ENCODE data around the gene SMYD3.
A peak's percentile ranks its signal among the peaks of the same experiment; 100 is the strongest.

SMYD3 gene

DNA sequence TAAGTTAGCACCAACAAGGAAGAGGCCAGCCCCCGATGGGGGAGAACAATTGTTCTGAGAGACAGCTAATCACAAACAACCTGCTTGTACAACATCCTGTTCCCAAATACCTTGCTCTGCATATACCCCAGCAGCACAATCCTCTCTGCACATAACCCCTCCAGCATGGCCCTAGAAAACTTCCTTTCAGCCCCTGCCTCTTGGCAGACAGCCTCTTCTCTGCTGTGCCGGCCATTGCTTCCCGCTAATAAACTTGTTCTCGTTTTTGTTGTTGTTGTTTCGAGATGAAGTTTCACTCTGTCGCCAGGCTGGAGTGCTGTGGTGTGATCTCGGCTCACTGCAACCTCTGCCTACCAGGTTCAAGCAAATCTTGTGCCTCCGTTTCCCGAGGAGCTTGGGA is 392.7 kb downstream of the SMYD3 start:
- Mint-ChIP-seq H3K36me3 (peaks cover 21% of the 10 kb centered on the region), H3K4me1 (peaks cover 7% of the 10 kb centered on the region), H3K27me3 (no peaks in the 10 kb centered on the region), H3K4me3 (no peak overlapping the region), H3K27ac (no peak overlapping the region), H3K9me3 (peaks cover 4% of the 10 kb centered on the region)
- DNase-seq (ENCODE audit: low spot score in 2 of 2) (no peak), ATAC-seq (ENCODE audit: low read depth) (no peak)

GRCh38 chr1:246113555-246114095 is 393.5 kb downstream of the SMYD3 start:
- ATAC-seq (ENCODE audit: low read depth) (no peak), DNase-seq (ENCODE audit: low spot score in 2 of 2) (no peak)
- H3K27ac Mint-ChIP-seq = no peak overlapping the region
- H3K9me3 Mint-ChIP-seq = peaks cover 4% of the 10 kb centered on the region
- no peak overlapping the region for H3K4me3 Mint-ChIP-seq
- H3K4me1 Mint-ChIP-seq = peaks cover 7% of the 10 kb centered on the region
- H3K27me3 Mint-ChIP-seq = no peaks in the 10 kb centered on the region
- peaks cover 23% of the 10 kb centered on the region for H3K36me3 Mint-ChIP-seq

DNA sequence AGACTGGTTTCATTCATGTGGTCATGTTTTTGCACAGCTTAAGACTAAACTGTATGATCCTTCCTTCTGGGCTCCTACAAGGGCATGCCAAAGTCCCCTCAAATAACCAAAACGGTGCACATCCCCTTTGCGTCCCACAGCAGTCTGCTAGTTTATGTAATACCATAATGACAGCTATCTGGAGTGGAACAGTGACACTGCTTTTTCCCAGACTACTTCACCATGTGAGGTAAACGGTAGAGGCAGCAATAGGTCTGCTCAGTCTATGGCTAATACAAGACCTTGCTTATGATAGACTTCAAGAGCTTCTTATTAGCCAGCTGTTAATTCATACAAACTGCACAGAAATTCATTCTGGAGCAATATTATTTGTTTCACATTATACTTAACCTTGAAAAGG is 395.5 kb downstream of the SMYD3 start:
- DNase-seq (ENCODE audit: low spot score in 2 of 2) (no peak), ATAC-seq (ENCODE audit: low read depth) (no peak)
- H3K4me3 Mint-ChIP-seq = no peak overlapping the region
- no peak overlapping the region for H3K27ac Mint-ChIP-seq
- H3K4me1 Mint-ChIP-seq = peaks cover 4% of the 10 kb centered on the region
- peaks cover 27% of the 10 kb centered on the region for H3K36me3 Mint-ChIP-seq
- H3K9me3 Mint-ChIP-seq = peaks cover 4% of the 10 kb centered on the region
- H3K27me3 Mint-ChIP-seq = no peaks in the 10 kb centered on the region

DNA sequence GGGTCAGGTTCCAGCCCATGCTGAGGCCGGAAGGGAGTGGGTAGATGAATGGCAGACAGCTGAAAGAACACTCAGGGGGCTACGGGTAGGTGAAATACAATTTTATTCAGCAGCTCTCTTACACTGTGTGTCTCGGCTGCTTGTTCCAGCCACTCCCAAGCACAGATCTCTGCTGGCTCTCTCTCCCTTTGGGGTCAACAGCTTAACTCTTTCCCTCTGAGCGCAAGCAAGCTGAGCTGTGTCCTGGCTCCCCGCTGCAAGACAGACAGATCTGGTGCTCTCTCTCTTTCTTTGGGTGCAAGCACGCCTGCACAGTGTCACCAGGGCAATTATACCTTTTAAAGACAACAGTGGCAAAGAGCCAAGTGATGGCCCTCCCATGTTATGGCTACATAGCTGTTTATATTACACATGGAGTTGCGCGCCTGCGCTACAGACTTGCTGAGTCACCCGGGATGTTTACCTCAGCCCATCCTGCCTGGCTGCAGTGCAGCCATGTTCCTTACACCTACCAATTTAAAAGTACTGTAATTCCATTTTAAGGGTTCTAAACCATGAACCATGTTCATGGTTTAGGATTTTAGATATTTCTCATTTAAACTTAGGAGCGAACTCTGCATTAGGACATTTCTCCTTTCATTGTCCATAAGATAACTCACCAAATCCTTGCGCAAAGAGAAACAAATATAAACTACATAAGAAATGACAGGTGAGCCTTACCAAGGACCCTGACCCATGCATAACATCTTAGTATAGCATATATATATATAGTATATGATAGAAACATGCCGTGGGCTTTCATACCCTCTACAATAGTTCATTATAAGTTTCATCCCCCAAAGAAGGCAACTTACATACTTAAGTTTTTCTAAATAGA is 396.5 kb downstream of the SMYD3 start:
- Mint-ChIP-seq H3K9me3 (peaks cover 4% of the 10 kb centered on the region), H3K27me3 (no peaks in the 10 kb centered on the region), H3K4me1 (no peaks in the 10 kb centered on the region), H3K27ac (no peak overlapping the region), H3K36me3 (peaks cover 25% of the 10 kb centered on the region), H3K4me3 (no peak overlapping the region)
- ATAC-seq (ENCODE audit: low read depth) (no peak), DNase-seq (ENCODE audit: low spot score in 2 of 2) (no peak)

DNA sequence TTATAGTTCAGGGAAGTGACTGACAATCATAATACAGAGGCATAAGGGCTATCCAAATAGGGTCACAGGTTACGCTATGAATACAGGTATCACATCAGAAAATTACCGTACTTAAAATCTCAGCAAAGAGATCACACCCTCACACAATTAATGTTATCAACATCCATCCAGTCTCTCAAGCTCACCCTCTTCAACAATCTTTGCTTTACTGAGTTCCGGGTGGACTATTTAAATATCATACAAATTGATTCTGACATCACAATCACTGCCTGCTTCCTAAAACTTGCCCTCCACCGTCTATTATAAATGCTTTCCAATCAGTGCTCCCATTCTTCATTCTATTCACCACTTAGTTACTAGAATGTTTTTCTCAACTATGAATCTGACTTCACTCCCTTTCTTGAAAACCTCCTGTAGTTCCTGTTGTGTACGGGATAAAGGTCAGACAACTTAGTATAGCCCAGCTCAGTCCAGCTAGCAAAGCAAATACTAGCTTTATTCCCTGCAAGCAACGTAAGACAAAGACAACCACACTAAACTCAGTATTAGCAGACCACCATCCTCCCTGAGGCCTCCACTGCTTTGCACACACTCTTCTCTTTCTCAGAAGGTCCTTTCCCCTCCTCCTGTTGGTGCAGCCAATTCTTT is 398.7 kb downstream of the SMYD3 start:
- ATAC-seq (ENCODE audit: low read depth) = no peak
- Mint-ChIP-seq H3K4me3 (no peak overlapping the region), H3K9me3 (peaks cover 4% of the 10 kb centered on the region), H3K4me1 (no peaks in the 10 kb centered on the region), H3K27me3 (no peaks in the 10 kb centered on the region), H3K36me3 (peaks cover 20% of the 10 kb centered on the region), H3K27ac (no peak overlapping the region)
- no peak for DNase-seq (ENCODE audit: low spot score in 2 of 2)

- Mint-ChIP-seq H3K27ac (no peak overlapping the region), H3K9me3 (peaks cover 4% of the 10 kb centered on the region), H3K4me1 (no peaks in the 10 kb centered on the region), H3K27me3 (no peaks in the 10 kb centered on the region), H3K4me3 (no peak overlapping the region), H3K36me3 (peaks cover 20% of the 10 kb centered on the region)
- no peak for DNase-seq (ENCODE audit: low spot score in 2 of 2)
- ATAC-seq (ENCODE audit: low read depth) = no peak
Measured at GRCh38 chr1:246107516-246108277, 399.4 kb downstream of the SMYD3 start.

GRCh38 chr1:246106342-246106763 is 400.7 kb downstream of the SMYD3 start:
- Mint-ChIP-seq H3K9me3 (peaks cover under 1% of the 10 kb centered on the region), H3K4me3 (no peak overlapping the region), H3K27ac (no peak overlapping the region), H3K4me1 (no peaks in the 10 kb centered on the region), H3K36me3 (peaks cover 21% of the 10 kb centered on the region), H3K27me3 (no peaks in the 10 kb centered on the region)
- DNase-seq (ENCODE audit: low spot score in 2 of 2) = no peak
- ATAC-seq (ENCODE audit: low read depth) = peak; percentile 35

DNA sequence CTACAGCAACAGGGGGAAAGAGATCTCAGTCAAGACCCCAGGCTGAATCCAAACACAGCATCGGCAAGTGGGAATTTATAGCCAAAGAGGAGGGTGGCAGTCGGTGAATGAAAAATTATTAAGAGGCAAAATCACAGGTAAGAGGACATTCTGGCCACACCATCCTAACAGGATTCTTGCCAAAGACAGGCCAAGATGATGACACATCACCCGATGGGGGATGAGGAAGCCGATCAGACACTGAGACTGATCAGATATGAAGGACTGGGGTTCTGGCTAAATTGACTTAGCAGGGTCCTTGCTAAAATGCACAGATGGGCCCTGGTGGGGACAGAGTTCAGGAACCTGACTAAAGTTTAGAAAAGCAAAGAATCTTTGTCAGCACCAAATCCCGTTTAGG is 402.2 kb downstream of the SMYD3 start:
- ATAC-seq (ENCODE audit: low read depth) (no peak), DNase-seq (ENCODE audit: low spot score in 2 of 2) (no peak)
- no peaks in the 10 kb centered on the region for H3K9me3 Mint-ChIP-seq
- H3K27me3 Mint-ChIP-seq = no peaks in the 10 kb centered on the region
- no peak overlapping the region for H3K27ac Mint-ChIP-seq
- H3K4me3 Mint-ChIP-seq = no peak overlapping the region
- no peaks in the 10 kb centered on the region for H3K4me1 Mint-ChIP-seq
- peaks cover 18% of the 10 kb centered on the region for H3K36me3 Mint-ChIP-seq

- peaks cover 19% of the 10 kb centered on the region for H3K36me3 Mint-ChIP-seq
Measured at GRCh38 chr1:246099570-246099969, 407.5 kb downstream of the SMYD3 start.

GRCh38 chr1:246096356-246096755 is 410.7 kb downstream of the SMYD3 start:
- no peak for DNase-seq (ENCODE audit: low spot score in 2 of 2)
- no peak overlapping the region for H3K27ac Mint-ChIP-seq
- no peaks in the 10 kb centered on the region for H3K27me3 Mint-ChIP-seq
- H3K36me3 Mint-ChIP-seq = peaks cover 20% of the 10 kb centered on the region
- peaks cover 3% of the 10 kb centered on the region for H3K9me3 Mint-ChIP-seq
- no peaks in the 10 kb centered on the region for H3K4me1 Mint-ChIP-seq
- no peak for ATAC-seq (ENCODE audit: low read depth)
- no peak overlapping the region for H3K4me3 Mint-ChIP-seq

More at GRCh38 chr1:246099570-246099969, 407.5 kb downstream of the SMYD3 start:
- ATAC-seq (ENCODE audit: low read depth) = no peak
- Mint-ChIP-seq H3K4me1 (no peaks in the 10 kb centered on the region), H3K27me3 (no peaks in the 10 kb centered on the region), H3K9me3 (no peaks in the 10 kb centered on the region), H3K4me3 (no peak overlapping the region), H3K27ac (no peak overlapping the region)
- DNase-seq (ENCODE audit: low spot score in 2 of 2) = no peak

GRCh38 chr1:246095443-246095842 is 411.6 kb downstream of the SMYD3 start:
- no peak for ATAC-seq (ENCODE audit: low read depth)
- Mint-ChIP-seq H3K9me3 (peaks cover 3% of the 10 kb centered on the region), H3K4me3 (no peak overlapping the region), H3K36me3 (peaks cover 24% of the 10 kb centered on the region), H3K27ac (no peak overlapping the region), H3K4me1 (no peaks in the 10 kb centered on the region), H3K27me3 (no peaks in the 10 kb centered on the region)
- no peak for DNase-seq (ENCODE audit: low spot score in 2 of 2)

DNA sequence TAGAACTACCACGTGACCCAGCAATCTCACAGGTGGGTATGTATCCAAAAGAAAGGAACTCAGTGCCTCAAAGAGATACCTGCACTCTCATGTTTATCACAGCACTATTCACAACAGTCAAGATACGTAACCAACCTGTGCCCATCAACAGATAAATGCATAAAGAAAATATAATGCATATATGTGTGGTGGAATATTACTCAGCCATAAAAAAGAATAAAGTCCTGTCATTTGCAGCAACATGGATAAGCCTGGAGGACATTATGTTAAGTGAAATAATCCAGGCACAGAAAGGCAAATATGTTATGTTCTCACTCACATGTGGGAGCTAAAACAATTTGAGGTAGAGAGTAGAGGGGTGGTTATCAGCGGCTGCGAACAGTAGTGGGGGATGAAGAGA is 413.8 kb downstream of the SMYD3 start:
- DNase-seq (ENCODE audit: low spot score in 2 of 2) (no peak), ATAC-seq (ENCODE audit: low read depth) (no peak)
- Mint-ChIP-seq H3K4me3 (no peak overlapping the region), H3K36me3 (peaks cover 24% of the 10 kb centered on the region), H3K27ac (no peak overlapping the region), H3K9me3 (peaks cover 3% of the 10 kb centered on the region), H3K27me3 (no peaks in the 10 kb centered on the region), H3K4me1 (no peaks in the 10 kb centered on the region)

- H3K27ac Mint-ChIP-seq = no peak overlapping the region
- H3K36me3 Mint-ChIP-seq = peaks cover 27% of the 10 kb centered on the region
- DNase-seq (ENCODE audit: low spot score in 2 of 2) (no peak), ATAC-seq (ENCODE audit: low read depth) (no peak)
- H3K27me3 Mint-ChIP-seq = no peaks in the 10 kb centered on the region
- peaks cover 4% of the 10 kb centered on the region for H3K9me3 Mint-ChIP-seq
- H3K4me3 Mint-ChIP-seq = no peak overlapping the region
- no peaks in the 10 kb centered on the region for H3K4me1 Mint-ChIP-seq
Measured at GRCh38 chr1:246092136-246092535, 414.9 kb downstream of the SMYD3 start.

DNA sequence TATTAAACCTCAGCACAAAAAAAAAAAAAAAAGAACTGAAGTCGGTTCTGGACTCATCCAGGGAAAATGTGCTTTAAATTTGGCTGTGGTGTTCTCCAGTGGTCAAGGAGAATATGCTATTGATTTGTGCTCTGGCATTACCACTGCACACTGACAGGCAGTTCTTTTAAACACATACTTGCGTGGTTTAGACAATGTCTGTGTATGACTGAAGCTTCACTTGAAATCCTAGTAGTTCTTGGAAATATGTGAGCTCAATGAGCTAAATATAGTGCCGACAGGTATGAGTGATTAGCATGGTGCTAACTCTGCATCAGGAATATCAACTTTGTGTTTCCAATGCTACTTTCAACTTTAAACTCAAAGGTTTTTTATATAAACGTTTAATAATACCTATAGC is 415.6 kb downstream of the SMYD3 start:
- no peak overlapping the region for H3K27ac Mint-ChIP-seq
- no peaks in the 10 kb centered on the region for H3K4me1 Mint-ChIP-seq
- H3K4me3 Mint-ChIP-seq = no peak overlapping the region
- H3K9me3 Mint-ChIP-seq = peaks cover 5% of the 10 kb centered on the region
- no peaks in the 10 kb centered on the region for H3K27me3 Mint-ChIP-seq
- H3K36me3 Mint-ChIP-seq = peaks cover 27% of the 10 kb centered on the region
- ATAC-seq (ENCODE audit: low read depth) (no peak), DNase-seq (ENCODE audit: low spot score in 2 of 2) (no peak)
